ENCODE results near the gene CDH12.
"Not testable (repeated sequence)": the region's sequence is repeated elsewhere in the genome, so short reads cannot be mapped to it uniquely, and the experiment has no call there.

CDH12 gene

GRCh38 chr5:22306011-22306410 lies 547.1 kb downstream of the CDH12 start:
- no peak for DNase-seq

GRCh38 chr5:22295832-22296231 lies 557.3 kb downstream of the CDH12 start:
- DNase-seq = no peak

GRCh38 chr5:22293147-22293546 lies 560.0 kb downstream of the CDH12 start:
- no peak for DNase-seq

GRCh38 chr5:22278164-22278563 lies 575.0 kb downstream of the CDH12 start:
- DNase-seq = no peak

- no peak for DNase-seq
These were observed 576.1 kb downstream of the CDH12 start for GRCh38 chr5:22277006-22277405.

- DNase-seq = not testable (repeated sequence)
These were observed 587.3 kb downstream of the CDH12 start for GRCh38 chr5:22265855-22266254.

- no peak for DNase-seq
These were observed 595.0 kb downstream of the CDH12 start for GRCh38 chr5:22258139-22258538.

GRCh38 chr5:22250528-22250927 lies 602.6 kb downstream of the CDH12 start:
- DNase-seq = no peak

GRCh38 chr5:22249209-22249729 lies 603.9 kb downstream of the CDH12 start:
- no peak for DNase-seq

GRCh38 chr5:22245770-22246169 lies 607.4 kb downstream of the CDH12 start:
- no peak for DNase-seq

- no peak for DNase-seq
These were observed 610.6 kb downstream of the CDH12 start for GRCh38 chr5:22242532-22242931.

GRCh38 chr5:22238047-22238446 lies 615.1 kb downstream of the CDH12 start:
- no peak for DNase-seq

- DNase-seq = no peak
These were observed 626.7 kb downstream of the CDH12 start for GRCh38 chr5:22226423-22226822.

- no peak for DNase-seq
These were observed 630.1 kb downstream of the CDH12 start for GRCh38 chr5:22223079-22223478.

GRCh38 chr5:22213703-22214495 lies 639.2 kb downstream of the CDH12 start:
- peak in 22 of 58 donors; percentile 1 to 30 (median 2) for DNase-seq

- DNase-seq = not testable (repeated sequence)
These were observed 640.7 kb downstream of the CDH12 start for GRCh38 chr5:22212254-22212991.

GRCh38 chr5:22208463-22208862 lies 644.7 kb downstream of the CDH12 start:
- not testable (repeated sequence) for DNase-seq

GRCh38 chr5:22188651-22189050 lies 664.5 kb downstream of the CDH12 start:
- DNase-seq = not testable (repeated sequence)

GRCh38 chr5:22187632-22188228 lies 665.4 kb downstream of the CDH12 start:
- DNase-seq = not testable (repeated sequence)

- DNase-seq = not testable (repeated sequence)
These were observed 683.9 kb downstream of the CDH12 start for GRCh38 chr5:22169226-22169625.

GRCh38 chr5:22168704-22169103 lies 684.4 kb downstream of the CDH12 start:
- not testable (repeated sequence) for DNase-seq

GRCh38 chr5:22165931-22166330 lies 687.2 kb downstream of the CDH12 start:
- DNase-seq = not testable (repeated sequence)
